Upper lobe of left lung (tissue), 4 donors: ENCODE measurements around the gene EYS.

ENCODE experiments used
- POLR2A ChIP-seq, 4 donors: fragments of 450-650 bp; IDR thresholded peaks; one replicate each; pipeline ENCODE4 v1.5.1; 2016 to 2017; ENCODE audit warnings: antibody characterized with exemption in 4 of 4, mild to moderate bottlenecking in 2 of 4
- POLR2AphosphoS5 ChIP-seq, 2 donors: sonication (generic); formaldehyde crosslinking; IDR thresholded peaks; one replicate each; pipeline ENCODE4 v1.5.1; 2017; ENCODE audit warnings: antibody characterized with exemption in 2 of 2
- TF ChIP-seq, protein P1 (sequence below), 6 experiments: fragments of 450-650 bp in 4 of 6; fragments of 200-600 bp in 2 of 6; sonication (generic) in 2 of 6; IDR thresholded peaks; one replicate each; pipeline ENCODE4 v1.5.1; 2016 to 2019; ENCODE audit warnings: antibody characterized with exemption in 6 of 6

DNA sequence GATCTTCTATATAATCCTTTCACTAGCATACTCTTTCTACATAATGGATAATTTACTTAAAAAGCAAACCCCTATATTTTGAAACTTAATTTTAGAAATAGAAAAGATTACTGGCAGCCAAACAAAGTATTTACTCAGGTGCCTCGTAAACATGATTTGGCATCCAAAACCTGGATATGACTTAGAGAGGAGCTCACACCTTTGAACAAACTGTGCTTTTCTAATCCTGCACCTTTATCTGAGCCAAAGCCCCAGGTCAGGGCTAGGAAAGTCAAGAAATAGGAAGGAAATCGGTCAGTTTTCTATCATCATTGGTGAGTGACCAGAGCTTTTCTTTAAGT, 1900.5 kb downstream of the EYS start:
- TF ChIP-seq, protein P1, sequence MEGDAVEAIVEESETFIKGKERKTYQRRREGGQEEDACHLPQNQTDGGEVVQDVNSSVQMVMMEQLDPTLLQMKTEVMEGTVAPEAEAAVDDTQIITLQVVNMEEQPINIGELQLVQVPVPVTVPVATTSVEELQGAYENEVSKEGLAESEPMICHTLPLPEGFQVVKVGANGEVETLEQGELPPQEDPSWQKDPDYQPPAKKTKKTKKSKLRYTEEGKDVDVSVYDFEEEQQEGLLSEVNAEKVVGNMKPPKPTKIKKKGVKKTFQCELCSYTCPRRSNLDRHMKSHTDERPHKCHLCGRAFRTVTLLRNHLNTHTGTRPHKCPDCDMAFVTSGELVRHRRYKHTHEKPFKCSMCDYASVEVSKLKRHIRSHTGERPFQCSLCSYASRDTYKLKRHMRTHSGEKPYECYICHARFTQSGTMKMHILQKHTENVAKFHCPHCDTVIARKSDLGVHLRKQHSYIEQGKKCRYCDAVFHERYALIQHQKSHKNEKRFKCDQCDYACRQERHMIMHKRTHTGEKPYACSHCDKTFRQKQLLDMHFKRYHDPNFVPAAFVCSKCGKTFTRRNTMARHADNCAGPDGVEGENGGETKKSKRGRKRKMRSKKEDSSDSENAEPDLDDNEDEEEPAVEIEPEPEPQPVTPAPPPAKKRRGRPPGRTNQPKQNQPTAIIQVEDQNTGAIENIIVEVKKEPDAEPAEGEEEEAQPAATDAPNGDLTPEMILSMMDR (IDR thresholded peaks at IDR 0.05) = no peak
- TF ChIP-seq POLR2A (IDR thresholded peaks at IDR 0.05) (no peak), POLR2AphosphoS5 (IDR thresholded peaks at IDR 0.05) (no peak)
